ENCODE results near the gene PCGF6.

The PCGF6 gene

DNA sequence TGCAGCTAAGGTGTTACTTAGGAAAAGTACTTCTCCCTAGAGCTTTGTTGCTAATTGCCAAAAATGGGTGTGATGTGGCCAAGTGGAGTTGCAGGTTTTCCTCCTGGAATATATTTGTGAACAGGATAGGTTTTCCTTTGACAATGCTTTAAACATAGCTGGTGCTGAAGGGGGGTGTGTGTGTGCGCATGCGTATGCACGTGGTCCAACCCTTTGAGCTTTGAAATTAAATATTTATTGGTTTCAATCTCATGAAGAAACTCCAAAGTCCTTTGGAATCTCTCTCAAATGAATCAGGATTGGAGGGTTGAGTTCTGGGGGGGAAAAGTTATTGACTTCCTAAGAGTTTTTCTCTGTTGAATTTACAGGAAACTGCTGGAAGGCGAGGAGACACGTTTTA is 62.9 kb downstream of the PCGF6 start:
- Histone ChIP-seq H3K4me1 (ENCODE audit: insufficient read depth, low read length, severe bottlenecking) (no peaks in the 10 kb centered on the region), H3K9ac (ENCODE audit: low read length) (no peak overlapping the region), H4K20me1 (ENCODE audit: insufficient read depth, low read length) (no peaks in the 10 kb centered on the region), H3F3A (ENCODE audit: insufficient read depth, low read length) (no peaks in the 10 kb centered on the region), H3K27ac (ENCODE audit: low read depth, low read length, poor library complexity, severe bottlenecking) (no peak overlapping the region), H3K36me3 (ENCODE audit: insufficient read depth, low read length) (no peaks in the 10 kb centered on the region), H2AFZ (ENCODE audit: low read length) (no peak overlapping the region), H3K27me3 (ENCODE audit: insufficient read depth, low read length) (no peaks in the 10 kb centered on the region; the same call in 1 of the 2 replicates), H3K79me2 (ENCODE audit: insufficient read depth, low read length) (no peaks in the 10 kb centered on the region), H3K4me3 (ENCODE audit: low read depth, low read length, poor library complexity, severe bottlenecking) (no peak overlapping the region), H3K4me2 (ENCODE audit: low read length) (no peak overlapping the region), H3K9me3 (ENCODE audit: low read length) (no peaks in the 10 kb centered on the region), H3K9me2 (ENCODE audit: low read depth, low read length) (no peaks in the 10 kb centered on the region)
- TF ChIP-seq EZH2 (IDR thresholded peaks at IDR 0.05; ENCODE audit: borderline replicate concordance, low read length) = no peak
- no peak for TF ChIP-seq CTCF (IDR thresholded peaks at IDR 0.05; ENCODE audit: low read length)

DNA sequence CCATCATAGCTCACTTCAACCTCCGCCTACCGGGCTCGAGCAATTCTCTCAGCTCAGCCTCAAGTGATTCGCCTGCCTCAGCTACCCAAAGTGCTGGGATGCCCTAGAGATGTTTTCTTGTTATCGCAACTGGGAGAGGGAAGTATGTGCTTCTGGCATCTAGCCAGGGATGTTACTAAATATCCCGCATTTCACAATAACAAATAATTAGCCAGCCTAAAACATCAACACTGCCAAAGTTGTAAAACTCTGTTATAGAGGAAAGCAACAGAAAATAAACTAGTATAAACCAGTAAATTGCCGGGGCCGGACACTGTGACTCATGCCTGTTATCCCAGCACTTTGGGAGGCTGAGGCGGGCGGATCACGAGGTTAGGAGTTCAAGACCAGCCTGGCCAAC is 66.8 kb downstream of the PCGF6 start:
- Histone ChIP-seq H2AFZ (ENCODE audit: low read length) (no peak overlapping the region), H3K4me1 (ENCODE audit: insufficient read depth, low read length, severe bottlenecking) (no peaks in the 10 kb centered on the region), H3K9ac (ENCODE audit: low read length) (no peak overlapping the region), H3K9me3 (ENCODE audit: low read length) (no peaks in the 10 kb centered on the region), H3K4me3 (ENCODE audit: low read depth, low read length, poor library complexity, severe bottlenecking) (no peak overlapping the region), H3K27me3 (ENCODE audit: insufficient read depth, low read length) (no peaks in the 10 kb centered on the region), H3K27ac (ENCODE audit: low read depth, low read length, poor library complexity, severe bottlenecking) (no peak overlapping the region), H3K36me3 (ENCODE audit: insufficient read depth, low read length) (no peaks in the 10 kb centered on the region), H3K9me2 (ENCODE audit: low read depth, low read length) (no peaks in the 10 kb centered on the region), H3K79me2 (ENCODE audit: insufficient read depth, low read length) (no peaks in the 10 kb centered on the region), H3K4me2 (ENCODE audit: low read length) (no peak overlapping the region), H3F3A (ENCODE audit: insufficient read depth, low read length) (no peaks in the 10 kb centered on the region), H4K20me1 (ENCODE audit: insufficient read depth, low read length) (no peaks in the 10 kb centered on the region)
- no peak for TF ChIP-seq CTCF (IDR thresholded peaks at IDR 0.05; ENCODE audit: low read length)
- no peak for TF ChIP-seq EZH2 (IDR thresholded peaks at IDR 0.05; ENCODE audit: borderline replicate concordance, low read length)

GRCh38 chr10:103282961-103283360 is 68.0 kb downstream of the PCGF6 start:
- no peaks in the 10 kb centered on the region for H3F3A ChIP-seq (ENCODE audit: insufficient read depth, low read length)
- TF ChIP-seq CTCF (IDR thresholded peaks at IDR 0.05; ENCODE audit: low read length) = no peak
- TF ChIP-seq EZH2 (IDR thresholded peaks at IDR 0.05; ENCODE audit: borderline replicate concordance, low read length) = no peak
- no peak overlapping the region for H3K4me2 ChIP-seq (ENCODE audit: low read length)
- no peak overlapping the region for H3K4me3 ChIP-seq (ENCODE audit: low read depth, low read length, poor library complexity, severe bottlenecking)
- no peaks in the 10 kb centered on the region for H3K4me1 ChIP-seq (ENCODE audit: insufficient read depth, low read length, severe bottlenecking)
- no peak overlapping the region for H3K27ac ChIP-seq (ENCODE audit: low read depth, low read length, poor library complexity, severe bottlenecking)
- no peaks in the 10 kb centered on the region for H3K36me3 ChIP-seq (ENCODE audit: insufficient read depth, low read length)
- H3K9me2 ChIP-seq (ENCODE audit: low read depth, low read length) = no peaks in the 10 kb centered on the region
- no peaks in the 10 kb centered on the region for H4K20me1 ChIP-seq (ENCODE audit: insufficient read depth, low read length)
- H3K9ac ChIP-seq (ENCODE audit: low read length) = no peak overlapping the region
- H2AFZ ChIP-seq (ENCODE audit: low read length) = no peak overlapping the region
- no peaks in the 10 kb centered on the region for H3K79me2 ChIP-seq (ENCODE audit: insufficient read depth, low read length)
- H3K27me3 ChIP-seq (ENCODE audit: insufficient read depth, low read length) = no peaks in the 10 kb centered on the region
- H3K9me3 ChIP-seq (ENCODE audit: low read length) = no peaks in the 10 kb centered on the region
